Measurements from ENCODE around the gene DNAH3.
"Not testable (repeated sequence)": the region's sequence is repeated elsewhere in the genome, so short reads cannot be mapped to it uniquely, and the experiment has no call there.

- TF ChIP-seq, protein P1, sequence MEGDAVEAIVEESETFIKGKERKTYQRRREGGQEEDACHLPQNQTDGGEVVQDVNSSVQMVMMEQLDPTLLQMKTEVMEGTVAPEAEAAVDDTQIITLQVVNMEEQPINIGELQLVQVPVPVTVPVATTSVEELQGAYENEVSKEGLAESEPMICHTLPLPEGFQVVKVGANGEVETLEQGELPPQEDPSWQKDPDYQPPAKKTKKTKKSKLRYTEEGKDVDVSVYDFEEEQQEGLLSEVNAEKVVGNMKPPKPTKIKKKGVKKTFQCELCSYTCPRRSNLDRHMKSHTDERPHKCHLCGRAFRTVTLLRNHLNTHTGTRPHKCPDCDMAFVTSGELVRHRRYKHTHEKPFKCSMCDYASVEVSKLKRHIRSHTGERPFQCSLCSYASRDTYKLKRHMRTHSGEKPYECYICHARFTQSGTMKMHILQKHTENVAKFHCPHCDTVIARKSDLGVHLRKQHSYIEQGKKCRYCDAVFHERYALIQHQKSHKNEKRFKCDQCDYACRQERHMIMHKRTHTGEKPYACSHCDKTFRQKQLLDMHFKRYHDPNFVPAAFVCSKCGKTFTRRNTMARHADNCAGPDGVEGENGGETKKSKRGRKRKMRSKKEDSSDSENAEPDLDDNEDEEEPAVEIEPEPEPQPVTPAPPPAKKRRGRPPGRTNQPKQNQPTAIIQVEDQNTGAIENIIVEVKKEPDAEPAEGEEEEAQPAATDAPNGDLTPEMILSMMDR (conservative IDR thresholded peaks at IDR 0.05; ENCODE audit: low read length): not testable (repeated sequence)
- TF ChIP-seq EZH2phosphoT487 (IDR thresholded peaks at IDR 0.05; ENCODE audit: borderline replicate concordance): not testable (repeated sequence)
Observed at GRCh38 chr16:20929676-20930364, 220.8 kb downstream of the DNAH3 start.

Data from Loucy (cell line).